Testis (tissue), 3 donors: ENCODE results near the gene MAP4K2. TPM values are rescaled to one million over a fixed set of nuclear protein-coding genes. Genes with fewer than 3 reads are reported as not detected.
"Not testable (repeated sequence)": the region's sequence is repeated elsewhere in the genome, so short reads cannot be mapped to it uniquely, and the experiment has no call there.

Source experiments
- DNase-seq: peaks from one replicate; pipeline ENCODE4 v3.0.0-alpha.2; 2019
- H3K27ac ChIP-seq, 2 donors: fragments of 200-600 bp; sonication (generic); one replicate each; pipeline ENCODE4 v1.5.1; 2019
- H3K27me3 ChIP-seq: fragments of 200-600 bp; sonication (generic); one replicate; pipeline ENCODE4 v1.5.1; 2019
- H3K36me3 ChIP-seq: fragments of 200-600 bp; sonication (generic); one replicate; pipeline ENCODE4 v1.5.1; 2017; ENCODE audit warnings: low read depth; ENCODE audit errors: missing control alignments
- H3K4me1 ChIP-seq: fragments of 200-600 bp; sonication (generic); one replicate; pipeline ENCODE4 v1.5.1; 2019
- H3K4me3 ChIP-seq, 2 donors: fragments of 200-600 bp; sonication (generic); one replicate each; pipeline ENCODE4 v1.5.1; 2017 to 2019
- H3K9me3 ChIP-seq: fragments of 200-600 bp; sonication (generic); one replicate; pipeline ENCODE4 v1.5.1; 2017
- POLR2A ChIP-seq: fragments of 450-650 bp; IDR thresholded peaks from one replicate; pipeline ENCODE4 v1.6.1; 2017; ENCODE audit warnings: antibody characterized with exemption, mild to moderate bottlenecking, moderate library complexity
- WGBS, 2 donors: methylation state at CpG; one replicate each; pipeline ENCODE4 v1.1.5; 2018; 5-methylcytosine and 5-hydroxymethylcytosine counted together
- intact Hi-C: fragments of 100-400 bp; cut with DNase I; formaldehyde crosslinking; loops from one replicate; pipeline ENCODE4 v1.15.1; 2023; ENCODE audit warnings: low total_unique reads
- polyA plus RNA-seq: library from polyadenylated mRNA; stranded (reverse); fragments of 350-450 nt; fragmentation: Illumina TruSeq; extraction: RNeasy Lipid Tissue Mini Kit (QIAGEN cat#74804); gene quantifications from one replicate; pipeline ENCODE4 v1.2.3, GENCODE V29; 2014; ENCODE audit warnings: low read depth, low replicate concordance; ENCODE audit not compliant: insufficient read depth
- total RNA-seq, 2 donors: library from RNA; depleted of rRNA; stranded (reverse); fragments of >200 nt; gene quantifications; one replicate each; pipeline ENCODE4 v1.2.3, GENCODE V29; 2016
- TF ChIP-seq, protein P1 (sequence below), 3 experiments: fragments of 450-650 bp in 2 of 3; fragments of 200-600 bp in 1 of 3; sonication (generic) in 1 of 3; IDR thresholded peaks; one replicate each; pipeline ENCODE4 v1.5.1; 2016 to 2019; ENCODE audit warnings: antibody characterized with exemption in 3 of 3, mild to moderate bottlenecking in 2 of 3, moderate library complexity in 1 of 3

The MAP4K2 gene
- total and polyA plus RNA-seq, 3 donors from 2014 or later: 14.9 to 29.8 (median 27.7) TPM

GRCh38 chr11:64826578-64827450, 23.8 kb upstream of the MAP4K2 start:
- intact Hi-C loops: no loop called here

GRCh38 chr11:64826062-64826461, 23.0 kb upstream of the MAP4K2 start:
- TF ChIP-seq, protein P1, sequence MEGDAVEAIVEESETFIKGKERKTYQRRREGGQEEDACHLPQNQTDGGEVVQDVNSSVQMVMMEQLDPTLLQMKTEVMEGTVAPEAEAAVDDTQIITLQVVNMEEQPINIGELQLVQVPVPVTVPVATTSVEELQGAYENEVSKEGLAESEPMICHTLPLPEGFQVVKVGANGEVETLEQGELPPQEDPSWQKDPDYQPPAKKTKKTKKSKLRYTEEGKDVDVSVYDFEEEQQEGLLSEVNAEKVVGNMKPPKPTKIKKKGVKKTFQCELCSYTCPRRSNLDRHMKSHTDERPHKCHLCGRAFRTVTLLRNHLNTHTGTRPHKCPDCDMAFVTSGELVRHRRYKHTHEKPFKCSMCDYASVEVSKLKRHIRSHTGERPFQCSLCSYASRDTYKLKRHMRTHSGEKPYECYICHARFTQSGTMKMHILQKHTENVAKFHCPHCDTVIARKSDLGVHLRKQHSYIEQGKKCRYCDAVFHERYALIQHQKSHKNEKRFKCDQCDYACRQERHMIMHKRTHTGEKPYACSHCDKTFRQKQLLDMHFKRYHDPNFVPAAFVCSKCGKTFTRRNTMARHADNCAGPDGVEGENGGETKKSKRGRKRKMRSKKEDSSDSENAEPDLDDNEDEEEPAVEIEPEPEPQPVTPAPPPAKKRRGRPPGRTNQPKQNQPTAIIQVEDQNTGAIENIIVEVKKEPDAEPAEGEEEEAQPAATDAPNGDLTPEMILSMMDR (IDR thresholded peaks at IDR 0.05): no peak
- no peak for TF ChIP-seq POLR2A
- Histone ChIP-seq H3K4me3 (peak overlapping the region in 1 of 2 donors; percentile 40), H3K27me3 (no peaks in the 10 kb centered on the region), H3K9me3 (no peaks in the 10 kb centered on the region), H3K4me1 (no peaks in the 10 kb centered on the region), H3K36me3 (no peaks in the 10 kb centered on the region), H3K27ac (no peak overlapping the region)
- intact Hi-C loops: no loop called here
- no peak for DNase-seq
- WGBS, 2 donors: 74 to 86% methylated on average over 7 of the region's 7 CpGs

More at GRCh38 chr11:64826578-64827450, 23.8 kb upstream of the MAP4K2 start:
- no peaks in the 10 kb centered on the region for H3K36me3 ChIP-seq
- H3K27ac ChIP-seq: no peak overlapping the region
- no peaks in the 10 kb centered on the region for H3K27me3 ChIP-seq
- DNase-seq: peak; percentile 65
- no peaks in the 10 kb centered on the region for H3K4me1 ChIP-seq
- WGBS, 2 donors: 74 to 76% methylated on average over 23 to 52 of the region's 52 CpGs
- TF ChIP-seq POLR2A: no peak
- TF ChIP-seq, protein P1 (IDR thresholded peaks at IDR 0.05): no peak
- no peaks in the 10 kb centered on the region for H3K9me3 ChIP-seq
- H3K4me3 ChIP-seq: peak overlapping the region in 1 of 2 donors; percentile 40

- H3K9me3 ChIP-seq: no peaks in the 10 kb centered on the region
- TF ChIP-seq, protein P1 (IDR thresholded peaks at IDR 0.05): no peak
- no peak for TF ChIP-seq POLR2A
- H3K27me3 ChIP-seq: no peaks in the 10 kb centered on the region
- no peaks in the 10 kb centered on the region for H3K4me1 ChIP-seq
- H3K4me3 ChIP-seq: no peak overlapping the region
- WGBS, 2 donors: 70 to 75% methylated on average over 11 of the region's 11 CpGs
- no peak overlapping the region for H3K27ac ChIP-seq
- no peak for DNase-seq
- no peaks in the 10 kb centered on the region for H3K36me3 ChIP-seq
- intact Hi-C loops: no loop called here
Measured at GRCh38 chr11:64823568-64824119, 20.6 kb upstream of the MAP4K2 start.

DNA sequence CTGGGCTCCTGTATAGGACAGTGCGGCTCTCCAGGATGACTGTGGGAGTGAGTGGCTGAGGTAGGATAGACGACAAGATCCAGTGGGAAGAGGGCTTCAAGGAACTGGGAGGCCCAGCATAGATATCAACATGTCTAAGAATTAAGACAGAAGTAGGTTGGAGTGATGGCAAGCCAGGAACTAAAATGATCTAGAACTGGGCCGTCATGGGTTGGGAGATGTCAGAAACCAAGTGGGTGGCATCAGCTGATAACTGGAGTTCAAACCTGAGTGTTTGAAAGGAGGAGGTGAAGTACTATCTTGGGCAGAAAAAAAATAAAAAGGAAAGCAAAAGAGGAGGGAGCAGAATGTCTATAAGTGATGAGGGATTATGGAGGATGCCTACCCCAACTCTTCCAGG, 14.5 kb upstream of the MAP4K2 start:
- no peaks in the 10 kb centered on the region for H3K27me3 ChIP-seq
- 79% methylated on average over 3 of the region's 3 CpGs for WGBS, 2 donors
- H3K4me1 ChIP-seq: no peaks in the 10 kb centered on the region
- DNase-seq: no peak
- H3K36me3 ChIP-seq: no peaks in the 10 kb centered on the region
- no peak for TF ChIP-seq POLR2A
- TF ChIP-seq, protein P1 (IDR thresholded peaks at IDR 0.05): no peak
- no peaks in the 10 kb centered on the region for H3K9me3 ChIP-seq
- H3K4me3 ChIP-seq: no peak overlapping the region
- intact Hi-C loops: no loop called here
- no peak overlapping the region for H3K27ac ChIP-seq

- H3K27ac ChIP-seq, DNase-seq, H3K4me1 ChIP-seq, H3K36me3 ChIP-seq, H3K9me3 ChIP-seq, H3K27me3 ChIP-seq, H3K4me3 ChIP-seq, intact Hi-C loops: not testable (repeated sequence)
- WGBS, 2 donors: 94% methylated on average over 5 of the region's 5 CpGs
Measured at GRCh38 chr11:64815433-64815832, 12.4 kb upstream of the MAP4K2 start.
